ENCODE results near the gene TNFRSF1B. TPM values are rescaled to one million over a fixed set of nuclear protein-coding genes. Genes with fewer than 3 reads are reported as not detected.

The TNFRSF1B gene
- total RNA-seq, 4 donors from 2014 or later, result 34.0 to 122 (median 84.5) TPM

DNA sequence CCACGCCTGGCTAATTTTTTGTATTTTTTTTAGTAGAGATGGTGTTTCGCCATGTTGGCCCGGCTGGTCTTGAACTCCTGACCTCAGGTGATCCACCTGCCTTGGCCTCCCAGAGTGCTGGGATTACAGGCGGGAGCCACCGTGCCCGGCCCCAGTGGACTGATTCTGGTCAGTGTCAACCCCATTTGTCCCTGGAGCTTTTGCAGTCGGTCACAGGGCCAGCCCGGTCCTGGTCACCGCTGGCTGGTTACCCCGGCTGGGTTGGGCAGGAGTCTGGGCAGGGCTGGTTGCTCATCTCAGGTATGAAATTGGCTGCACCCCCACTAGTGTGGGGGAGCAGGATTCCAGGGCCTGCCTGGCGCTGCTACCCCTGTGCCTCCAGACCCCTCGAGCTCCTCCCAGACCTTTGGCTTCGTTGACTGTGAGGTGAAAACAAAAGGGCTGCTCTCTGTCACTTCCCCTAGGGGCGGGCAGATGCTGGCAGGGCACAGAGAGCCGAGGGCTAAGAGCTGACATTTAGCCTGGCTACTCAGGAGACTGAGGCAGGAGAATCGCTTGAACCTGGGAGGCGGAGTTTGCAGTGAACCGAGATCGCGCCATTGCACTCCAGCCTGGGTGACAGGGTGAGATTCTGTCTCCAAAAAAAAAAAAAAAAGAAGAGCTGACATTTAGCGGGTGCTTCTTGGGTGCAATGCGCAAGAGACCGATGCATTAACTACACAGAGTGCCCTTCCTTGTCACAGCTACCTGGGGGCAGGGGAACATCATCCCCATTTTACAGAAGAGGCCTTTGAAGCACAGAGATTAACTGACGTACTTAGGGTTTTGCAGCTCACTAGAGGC lies 10.6 kb downstream of the TNFRSF1B start:
- no peak for ATAC-seq (ENCODE audit: low FRiP score)
- no peak for DNase-seq (ENCODE audit: low spot score)
- no peak for TF ChIP-seq CTCF (IDR thresholded peaks at IDR 0.05)

GRCh38 chr1:12177999-12178441 lies 11.2 kb downstream of the TNFRSF1B start:
- peak; percentile 26 for ATAC-seq (ENCODE audit: low FRiP score)
- no peak for TF ChIP-seq CTCF (IDR thresholded peaks at IDR 0.05)
- DNase-seq (ENCODE audit: low spot score), result peak; percentile 95

GRCh38 chr1:12178511-12178910 lies 11.7 kb downstream of the TNFRSF1B start:
- no peak for TF ChIP-seq CTCF (IDR thresholded peaks at IDR 0.05)
- ATAC-seq (ENCODE audit: low FRiP score) (no peak), DNase-seq (ENCODE audit: low spot score) (no peak)

- ATAC-seq (ENCODE audit: low FRiP score), result no peak
- DNase-seq (ENCODE audit: low spot score), result no peak
- TF ChIP-seq CTCF (IDR thresholded peaks at IDR 0.05), result no peak
Observed at GRCh38 chr1:12179111-12179519, 12.3 kb downstream of the TNFRSF1B start.

GRCh38 chr1:12179676-12180075 lies 12.9 kb downstream of the TNFRSF1B start:
- TF ChIP-seq CTCF (IDR thresholded peaks at IDR 0.05), result no peak
- no peak for ATAC-seq (ENCODE audit: low FRiP score)
- no peak for DNase-seq (ENCODE audit: low spot score)

DNA sequence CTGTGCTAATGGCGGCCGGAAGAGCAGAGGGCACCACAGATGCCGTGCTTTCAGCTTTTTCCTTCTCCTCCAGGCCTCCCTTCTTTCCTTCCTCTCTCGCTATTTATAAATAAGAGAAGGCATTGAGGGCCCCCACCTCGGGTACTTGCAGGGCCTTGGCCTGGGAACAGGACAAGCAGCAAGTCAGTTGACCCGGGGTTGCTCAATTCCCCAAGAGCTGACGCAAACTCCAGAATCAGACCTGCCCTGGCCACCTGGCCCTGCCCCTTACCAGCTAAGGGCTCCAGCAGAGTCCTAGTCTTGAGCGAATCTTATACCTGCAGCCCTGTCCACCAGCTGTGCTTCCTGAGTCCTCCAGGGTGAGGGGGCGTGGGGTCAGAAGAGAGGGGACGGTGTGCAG lies 13.5 kb downstream of the TNFRSF1B start:
- DNase-seq (ENCODE audit: low spot score) (no peak), ATAC-seq (ENCODE audit: low FRiP score) (peak; percentile 7)
- no peak for TF ChIP-seq CTCF (IDR thresholded peaks at IDR 0.05)

DNA sequence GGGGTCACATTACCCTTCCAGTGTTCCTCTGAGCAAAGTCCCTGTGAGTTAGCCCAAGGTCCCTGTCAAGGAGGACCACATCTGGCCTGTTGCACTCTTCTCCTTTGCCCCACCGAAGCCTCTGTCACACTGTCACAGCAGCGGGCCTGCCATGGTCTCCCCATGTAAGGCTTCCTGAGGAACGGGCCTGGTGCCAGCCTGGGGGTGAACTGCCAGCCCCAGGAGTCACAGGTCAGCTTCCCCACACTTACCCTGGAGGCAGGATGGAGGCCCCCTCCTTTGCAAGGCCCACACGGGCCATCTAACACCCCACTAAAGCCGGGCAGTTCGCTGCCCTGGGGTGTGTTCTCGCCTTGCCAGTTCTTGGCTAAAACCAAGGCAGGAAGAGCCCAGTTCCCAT lies 14.1 kb downstream of the TNFRSF1B start:
- DNase-seq (ENCODE audit: low spot score) (no peak), ATAC-seq (ENCODE audit: low FRiP score) (no peak)
- TF ChIP-seq CTCF (IDR thresholded peaks at IDR 0.05), result no peak
